K562 (cell line): ENCODE results near the gene IL5. TPM values are rescaled to one million over a fixed set of nuclear protein-coding genes. Genes with fewer than 3 reads are reported as not detected.

Experiments used
- E2F8 ChIP-seq: fragments of 450-650 bp; IDR thresholded peaks from 2 replicates; pipeline ENCODE4 v1.7.1; 2018; ENCODE audit warnings: mild to moderate bottlenecking, low read depth; ENCODE audit not compliant: partially characterized antibody
- JUND ChIP-seq, 2 experiments: IDR thresholded peaks; 2 replicates in 1 of 2; 3 replicates in 1 of 2; pipeline ENCODE4 v1.6.1; 2011; ENCODE audit warnings: borderline replicate concordance in 2 of 2, low read depth in 2 of 2, low read length in 2 of 2, improper control_type of control experiment in 1 of 2, missing biosample characterization in 1 of 2, missing genetic modification characterization in 1 of 2, missing genetic modification reagents in 1 of 2
- KDM1A ChIP-seq, 2 experiments: fragments of 450-650 bp; IDR thresholded peaks; 2 replicates each; pipeline ENCODE4 v1.6.1; 2016; ENCODE audit warnings: mild to moderate bottlenecking in 2 of 2
- MAFK ChIP-seq: IDR thresholded peaks from 2 replicates; pipeline ENCODE4 v1.6.1; 2011; ENCODE audit warnings: low read length, improper control_type of control experiment
- NFATC3 ChIP-seq: fragments of 450-650 bp; IDR thresholded peaks from 2 replicates; pipeline ENCODE4 v1.6.1; 2017; ENCODE audit warnings: mild to moderate bottlenecking
- NONO ChIP-seq, 2 experiments: fragments of 200-400 bp in 1 of 2; fragments of 450-650 bp in 1 of 2; formaldehyde crosslinking in 1 of 2; IDR thresholded peaks; 2 replicates each; pipeline ENCODE4 v1.6.1; 2017; ENCODE audit warnings: low read depth in 2 of 2, mild to moderate bottlenecking in 2 of 2, moderate library complexity in 2 of 2, low read length in 1 of 2
- PBX2 ChIP-seq, 2 experiments: IDR thresholded peaks in 1 of 2; conservative IDR thresholded peaks in 1 of 2; 2 replicates each; pipeline ENCODE4 v1.6.1; 2016; ENCODE audit warnings: low read depth in 2 of 2, mild to moderate bottlenecking in 1 of 2, missing compliant biosample characterization in 1 of 2, missing genetic modification characterization in 1 of 2, moderate library complexity in 1 of 2
- RB1 ChIP-seq: fragments of 450-650 bp; IDR thresholded peaks from 2 replicates; pipeline ENCODE4 v1.6.1; 2017; ENCODE audit warnings: low read depth, mild to moderate bottlenecking
- SOX6 ChIP-seq: fragments of 450-650 bp; IDR thresholded peaks from 2 replicates; pipeline ENCODE4 v1.6.1; 2014; ENCODE audit warnings: mild to moderate bottlenecking
- TGIF2 ChIP-seq: sonication (generic); formaldehyde crosslinking; IDR thresholded peaks from 2 replicates; pipeline ENCODE4 v1.8.1; 2022; ENCODE audit warnings: mild to moderate bottlenecking, missing genetic modification reagents, moderate library complexity
- ZBTB8A ChIP-seq: fragments of 450-650 bp; IDR thresholded peaks from 2 replicates; pipeline ENCODE4 v1.6.1; 2018; ENCODE audit warnings: mild to moderate bottlenecking, moderate library complexity; ENCODE audit not compliant: partially characterized antibody
- ZNF277 ChIP-seq: fragments of 250-450 bp; sonication (Bioruptor Pico); IDR thresholded peaks from 2 replicates; pipeline ENCODE4 v1.8.0; 2022; ENCODE audit warnings: inconsistent platforms, mild to moderate bottlenecking, moderate library complexity, borderline replicate concordance
- ZNF584 ChIP-seq: fragments of 200-800 bp; sonication (Bioruptor generic); IDR thresholded peaks from 2 replicates; pipeline ENCODE4 v1.6.1; 2016; ENCODE audit warnings: low read depth, mild to moderate bottlenecking, missing genetic modification characterization, missing compliant biosample characterization
- polyA plus RNA-seq, 8 experiments: library from polyadenylated mRNA; depleted of rRNA in 4 of 8; stranded (reverse) in 5 of 8; unstranded in 3 of 8; fragments of >200 nt; fragmentation: Nextera tagmentation in 2 of 8; fragmentation: Illumina TruSeq in 1 of 8; extraction: Ambion mirVana in 2 of 8; extraction: Trizol in 1 of 8; gene quantifications; 2 replicates each; pipeline versions ENCODE4 v1.2.1 to v1.2.3, GENCODE V29; 2011 to 2014; ENCODE audit warnings: inconsistent platforms in 1 of 8, missing spikeins in 1 of 8
- total RNA-seq, 7 experiments: library from RNA; depleted of rRNA in 6 of 7; stranded (reverse); fragments of >200 nt in 6 of 7; fragmentation: Illumina TruSeq in 2 of 7; extraction: Trizol in 2 of 7; gene quantifications; 2 replicates each; pipeline versions ENCODE4 v1.2.1 to v1.2.3, GENCODE V29; 2011 to 2021; ENCODE audit warnings: low replicate concordance in 1 of 7
- TF ChIP-seq, protein P1 (sequence below): fragments of 450-650 bp; IDR thresholded peaks from 2 replicates; pipeline ENCODE4 v1.6.1; 2017; ENCODE audit warnings: mild to moderate bottlenecking, moderate library complexity
- TF ChIP-seq, protein P2 (sequence below): fragments of 450-650 bp; formaldehyde crosslinking; IDR thresholded peaks from 2 replicates; pipeline ENCODE4 v1.4.0; 2020; ENCODE audit warnings: mild to moderate bottlenecking, moderate library complexity

Gene IL5
- total and polyA plus RNA-seq, 9 of the 15 experiments (the other 6 are each of a cell fraction or from before 2014, with no cell fraction given) = 0.44 TPM; not detected in 8

DNA sequence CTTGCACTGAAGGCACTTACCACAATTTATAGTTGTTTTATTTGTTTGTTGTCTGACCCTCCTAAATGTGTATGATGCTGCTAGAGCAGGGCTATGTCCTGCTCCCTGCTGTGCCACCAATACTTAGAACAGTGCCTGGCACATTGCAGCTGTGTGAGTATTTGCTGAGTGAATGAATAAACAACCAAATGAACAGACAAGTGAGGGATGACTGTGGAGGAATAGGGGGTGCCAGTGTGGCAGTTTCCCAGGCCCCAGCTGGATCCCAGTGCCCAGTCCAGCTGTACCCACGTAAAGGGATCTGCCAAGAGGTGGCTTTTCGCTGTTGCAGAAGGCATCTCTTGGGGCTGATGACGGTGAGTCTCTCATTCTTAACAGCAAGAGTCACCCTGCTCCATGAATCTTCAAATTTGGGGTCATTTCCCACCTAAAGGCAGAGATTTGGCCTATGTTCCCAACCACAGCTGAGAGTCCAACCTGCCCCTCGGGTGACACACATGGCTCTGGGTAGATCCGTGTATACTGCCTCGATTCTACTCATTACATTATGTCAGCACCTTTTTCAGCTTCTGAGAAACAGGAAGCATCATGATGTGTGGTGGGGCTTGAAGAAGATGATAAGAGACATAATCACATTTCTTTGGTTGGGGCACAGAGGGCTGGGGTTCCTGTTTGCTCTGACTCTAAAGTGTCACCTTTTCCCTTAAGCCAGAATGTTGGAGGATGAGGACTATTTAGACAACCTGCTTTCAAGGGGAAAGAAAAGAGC, 14.3 kb downstream of the IL5 start (continued):
- TF ChIP-seq, protein P1, sequence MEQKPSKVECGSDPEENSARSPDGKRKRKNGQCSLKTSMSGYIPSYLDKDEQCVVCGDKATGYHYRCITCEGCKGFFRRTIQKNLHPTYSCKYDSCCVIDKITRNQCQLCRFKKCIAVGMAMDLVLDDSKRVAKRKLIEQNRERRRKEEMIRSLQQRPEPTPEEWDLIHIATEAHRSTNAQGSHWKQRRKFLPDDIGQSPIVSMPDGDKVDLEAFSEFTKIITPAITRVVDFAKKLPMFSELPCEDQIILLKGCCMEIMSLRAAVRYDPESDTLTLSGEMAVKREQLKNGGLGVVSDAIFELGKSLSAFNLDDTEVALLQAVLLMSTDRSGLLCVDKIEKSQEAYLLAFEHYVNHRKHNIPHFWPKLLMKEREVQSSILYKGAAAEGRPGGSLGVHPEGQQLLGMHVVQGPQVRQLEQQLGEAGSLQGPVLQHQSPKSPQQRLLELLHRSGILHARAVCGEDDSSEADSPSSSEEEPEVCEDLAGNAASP = no peak
- TF ChIP-seq MAFK (peak; percentile 32; the same call in 1 of the 2 replicates), ZNF277 (no peak), JUND (IDR thresholded peaks at IDR 0.05; ENCODE audit: borderline replicate concordance, low read depth, low read length) (0 out of 2 replicates have a peak, but pooled peaks have one; percentile 14), JUND (tag; IDR thresholded peaks at IDR 0.05; ENCODE audit: borderline replicate concordance, low read depth, low read length) (no peak), ZNF584 (CRISPR knock-in tag) (no peak), NFATC3 (no peak), E2F8 (no peak), KDM1A (IDR thresholded peaks at IDR 0.05) (peak; percentile 37 to 50; a peak in 3 of 4 replicates), ZBTB8A (no peak), NONO (IDR thresholded peaks at IDR 0.05; ENCODE audit: low read depth in 2 of 2, low read length in 1 of 2) (no peak), RB1 (no peak), TGIF2 (CRISPR knock-in tag) (no peak), PBX2 (CRISPR knock-in tag; IDR thresholded peaks at IDR 0.05; ENCODE audit: low read depth) (no peak), PBX2 (tag; conservative IDR thresholded peaks at IDR 0.05; ENCODE audit: low read depth) (peak; percentile 46), SOX6 (no peak)
- TF ChIP-seq, protein P2, sequence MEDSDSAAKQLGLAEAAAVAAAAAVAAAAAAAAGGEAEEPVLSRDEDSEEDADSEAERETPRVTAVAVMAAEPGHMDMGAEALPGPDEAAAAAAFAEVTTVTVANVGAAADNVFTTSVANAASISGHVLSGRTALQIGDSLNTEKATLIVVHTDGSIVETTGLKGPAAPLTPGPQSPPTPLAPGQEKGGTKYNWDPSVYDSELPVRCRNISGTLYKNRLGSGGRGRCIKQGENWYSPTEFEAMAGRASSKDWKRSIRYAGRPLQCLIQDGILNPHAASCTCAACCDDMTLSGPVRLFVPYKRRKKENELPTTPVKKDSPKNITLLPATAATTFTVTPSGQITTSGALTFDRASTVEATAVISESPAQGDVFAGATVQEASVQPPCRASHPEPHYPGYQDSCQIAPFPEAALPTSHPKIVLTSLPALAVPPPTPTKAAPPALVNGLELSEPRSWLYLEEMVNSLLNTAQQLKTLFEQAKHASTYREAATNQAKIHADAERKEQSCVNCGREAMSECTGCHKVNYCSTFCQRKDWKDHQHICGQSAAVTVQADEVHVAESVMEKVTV (CRISPR knock-in tag) = no peak
